Thyroid gland (tissue), 4 donors: Measurements from ENCODE around the gene AKR1C8. TPM values are rescaled to one million over a fixed set of nuclear protein-coding genes. Genes with fewer than 3 reads are reported as not detected.
"Not testable (repeated sequence)": the region's sequence is repeated elsewhere in the genome, so short reads cannot be mapped to it uniquely, and the experiment has no call there.

Experiments
- DNase-seq, 2 donors: peaks; one replicate each; pipeline ENCODE4 v3.0.0-alpha.2; 2019
- H3K27ac ChIP-seq, 3 donors: fragments of 200-600 bp; sonication (generic); 1 replicate in 2 of 3; 2 replicates in 1 of 3; pipeline ENCODE4 v1.5.1; 2016 to 2019; ENCODE audit warnings: mild to moderate bottlenecking in 1 of 3, moderate library complexity in 1 of 3
- H3K27me3 ChIP-seq: fragments of 200-600 bp; sonication (generic); one replicate; pipeline ENCODE4 v1.5.1; 2019
- H3K36me3 ChIP-seq, 2 donors: fragments of 200-600 bp; sonication (generic); one replicate each; pipeline ENCODE4 v1.5.1; 2016 to 2019
- H3K4me1 ChIP-seq, 2 donors: fragments of 200-600 bp; sonication (generic); one replicate each; pipeline ENCODE4 v1.5.1; 2017 to 2019
- H3K4me3 ChIP-seq, 3 donors: fragments of 200-600 bp; sonication (generic); replicated peaks in 1 of 3; 1 replicate in 2 of 3; 2 replicates in 1 of 3; pipeline ENCODE4 v1.5.1; 2016; ENCODE audit warnings: mild to moderate bottlenecking in 1 of 3
- H3K9me3 ChIP-seq: fragments of 200-600 bp; sonication (generic); one replicate; pipeline ENCODE4 v1.5.1; 2017
- POLR2A ChIP-seq, 2 donors: fragments of 450-650 bp; IDR thresholded peaks; one replicate each; pipeline ENCODE4 v1.6.1; 2017; ENCODE audit warnings: antibody characterized with exemption in 2 of 2, mild to moderate bottlenecking in 2 of 2, moderate library complexity in 1 of 2
- WGBS, 2 donors: methylation state at CpG; one replicate each; pipeline ENCODE4 v1.1.5; 2017; 5-methylcytosine and 5-hydroxymethylcytosine counted together
- intact Hi-C: fragments of 100-400 bp; cut with DNase I; formaldehyde crosslinking; loops from one replicate; pipeline ENCODE4 v1.15.1; 2023
- total RNA-seq, 4 donors: library from RNA; depleted of rRNA; stranded (reverse); fragments of >200 nt; gene quantifications; one replicate each; pipeline ENCODE4 v1.2.3, GENCODE V29; 2016
- TF ChIP-seq, protein P1 (sequence below), 6 experiments: fragments of 200-600 bp in 3 of 6; fragments of 450-650 bp in 3 of 6; sonication (generic) in 3 of 6; IDR thresholded peaks; one replicate each; pipeline ENCODE4 v1.5.1; 2016 to 2019; ENCODE audit warnings: antibody characterized with exemption in 6 of 6, mild to moderate bottlenecking in 2 of 6, inconsistent platforms in 1 of 6, moderate library complexity in 1 of 6

AKR1C8 gene
- total RNA-seq, 4 donors from 2014 or later: not detected

DNA sequence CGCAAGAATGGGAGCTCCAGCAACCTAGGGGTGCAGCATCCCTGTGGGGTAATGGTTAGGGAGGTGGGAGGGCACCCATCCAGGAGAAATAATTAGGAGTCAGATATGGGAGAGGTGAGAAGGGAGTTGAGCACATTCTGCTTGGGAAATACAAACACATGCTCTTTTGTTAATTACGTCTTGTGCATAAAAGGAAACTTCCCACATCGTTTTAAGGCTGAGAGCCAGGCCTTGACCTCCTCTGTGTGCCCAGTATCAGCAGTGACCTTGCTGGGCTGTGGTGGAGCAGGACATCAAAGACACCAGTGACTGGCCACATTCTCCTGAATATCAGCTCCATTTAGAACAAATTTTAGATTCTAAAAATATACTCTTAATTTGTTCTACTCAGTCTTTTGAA, 34.3 kb upstream of the AKR1C8 start:
- Histone ChIP-seq H3K4me3 (no peak overlapping the region), H3K4me1 (no peaks in the 10 kb centered on the region), H3K9me3 (no peaks in the 10 kb centered on the region), H3K36me3 (no peaks in the 10 kb centered on the region), H3K27ac (no peak overlapping the region), H3K27me3 (no peaks in the 10 kb centered on the region)
- DNase-seq: no peak
- 78 to 80% methylated on average over 3 of the region's 3 CpGs for WGBS, 2 donors
- intact Hi-C loops: no loop called here
- TF ChIP-seq, protein P1, sequence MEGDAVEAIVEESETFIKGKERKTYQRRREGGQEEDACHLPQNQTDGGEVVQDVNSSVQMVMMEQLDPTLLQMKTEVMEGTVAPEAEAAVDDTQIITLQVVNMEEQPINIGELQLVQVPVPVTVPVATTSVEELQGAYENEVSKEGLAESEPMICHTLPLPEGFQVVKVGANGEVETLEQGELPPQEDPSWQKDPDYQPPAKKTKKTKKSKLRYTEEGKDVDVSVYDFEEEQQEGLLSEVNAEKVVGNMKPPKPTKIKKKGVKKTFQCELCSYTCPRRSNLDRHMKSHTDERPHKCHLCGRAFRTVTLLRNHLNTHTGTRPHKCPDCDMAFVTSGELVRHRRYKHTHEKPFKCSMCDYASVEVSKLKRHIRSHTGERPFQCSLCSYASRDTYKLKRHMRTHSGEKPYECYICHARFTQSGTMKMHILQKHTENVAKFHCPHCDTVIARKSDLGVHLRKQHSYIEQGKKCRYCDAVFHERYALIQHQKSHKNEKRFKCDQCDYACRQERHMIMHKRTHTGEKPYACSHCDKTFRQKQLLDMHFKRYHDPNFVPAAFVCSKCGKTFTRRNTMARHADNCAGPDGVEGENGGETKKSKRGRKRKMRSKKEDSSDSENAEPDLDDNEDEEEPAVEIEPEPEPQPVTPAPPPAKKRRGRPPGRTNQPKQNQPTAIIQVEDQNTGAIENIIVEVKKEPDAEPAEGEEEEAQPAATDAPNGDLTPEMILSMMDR (IDR thresholded peaks at IDR 0.05): no peak
- TF ChIP-seq POLR2A (IDR thresholded peaks at IDR 0.05): no peak

GRCh38 chr10:5216801-5217200, 31.9 kb upstream of the AKR1C8 start:
- WGBS, 2 donors: 47 to 48% methylated on average over 2 of the region's 2 CpGs
- H3K27ac ChIP-seq: no peak overlapping the region
- H3K27me3 ChIP-seq: no peaks in the 10 kb centered on the region
- intact Hi-C loops: no loop called here
- H3K4me1 ChIP-seq: no peaks in the 10 kb centered on the region
- TF ChIP-seq, protein P1 (IDR thresholded peaks at IDR 0.05): no peak
- no peak for TF ChIP-seq POLR2A (IDR thresholded peaks at IDR 0.05)
- H3K4me3 ChIP-seq: no peak overlapping the region
- DNase-seq: no peak
- no peaks in the 10 kb centered on the region for H3K36me3 ChIP-seq
- no peaks in the 10 kb centered on the region for H3K9me3 ChIP-seq

DNA sequence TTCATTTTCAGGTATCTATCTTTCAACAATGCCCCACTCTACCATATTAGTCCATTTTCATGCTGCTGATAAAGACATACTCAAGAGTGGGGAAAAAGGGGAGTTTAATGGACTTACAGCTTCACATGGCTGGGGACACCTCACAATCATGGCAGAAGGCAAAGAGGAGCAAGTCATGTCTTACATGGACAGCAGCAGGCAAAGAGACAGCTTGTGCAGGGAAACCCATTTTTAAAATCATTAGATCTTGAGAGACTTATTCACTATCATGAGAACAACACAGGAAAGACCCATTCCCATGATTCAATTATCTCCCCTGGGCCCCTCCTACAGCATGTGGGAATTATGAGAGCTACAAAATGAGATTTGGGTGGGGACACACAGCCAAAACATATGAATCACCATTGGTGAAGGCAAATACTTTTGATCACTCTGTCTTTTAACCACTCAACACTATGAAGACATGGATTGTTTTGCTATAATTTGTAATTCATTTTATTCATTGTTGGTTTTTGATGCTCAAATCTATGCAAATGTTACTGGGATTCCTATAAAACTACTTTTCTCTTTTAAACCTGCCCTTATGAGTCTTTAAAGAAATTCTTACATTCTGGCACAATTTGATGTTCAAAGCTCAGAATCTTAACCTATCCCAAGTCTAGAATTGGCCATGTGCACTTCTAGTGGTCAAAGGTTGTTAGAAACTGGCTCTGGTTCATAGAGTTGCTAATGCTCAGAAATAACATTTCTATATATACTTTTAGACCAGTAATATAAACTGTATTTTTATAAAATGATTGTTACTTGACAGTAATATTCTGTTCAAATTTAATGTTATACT, 27.0 kb upstream of the AKR1C8 start:
- Histone ChIP-seq H3K27ac (no peak overlapping the region), H3K4me1 (no peaks in the 10 kb centered on the region), H3K36me3 (no peaks in the 10 kb centered on the region), H3K4me3 (no peak overlapping the region), H3K27me3 (no peaks in the 10 kb centered on the region), H3K9me3 (no peaks in the 10 kb centered on the region)
- intact Hi-C loops: no loop called here
- TF ChIP-seq POLR2A (IDR thresholded peaks at IDR 0.05): no peak
- TF ChIP-seq, protein P1 (IDR thresholded peaks at IDR 0.05): no peak
- DNase-seq: no peak

DNA sequence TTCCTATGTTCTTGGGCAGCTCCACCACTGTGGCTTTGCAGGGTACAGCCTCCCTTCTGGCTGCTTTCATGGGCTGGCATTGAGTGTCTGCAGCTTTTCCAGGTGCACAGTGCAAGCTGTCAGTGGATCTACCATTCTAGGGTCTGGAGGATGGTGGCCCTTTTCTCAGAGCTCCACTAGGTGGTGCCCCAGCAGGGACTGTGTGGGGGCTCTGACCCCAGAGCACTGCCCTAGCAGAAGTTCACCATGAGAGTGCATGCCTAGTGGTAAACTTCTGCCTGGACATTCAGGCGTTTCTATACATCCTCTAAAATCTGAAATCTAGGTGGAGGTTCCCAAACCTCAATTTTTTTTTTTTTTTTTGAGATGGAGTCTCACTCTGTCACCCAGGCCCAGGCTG, 25.3 kb upstream of the AKR1C8 start:
- H3K4me3 ChIP-seq, H3K4me1 ChIP-seq, H3K36me3 ChIP-seq, H3K9me3 ChIP-seq, H3K27me3 ChIP-seq, H3K27ac ChIP-seq, intact Hi-C loops, DNase-seq: not testable (repeated sequence)
- WGBS, 2 donors: 72 to 76% methylated on average over 1 of the region's 1 CpG

DNA sequence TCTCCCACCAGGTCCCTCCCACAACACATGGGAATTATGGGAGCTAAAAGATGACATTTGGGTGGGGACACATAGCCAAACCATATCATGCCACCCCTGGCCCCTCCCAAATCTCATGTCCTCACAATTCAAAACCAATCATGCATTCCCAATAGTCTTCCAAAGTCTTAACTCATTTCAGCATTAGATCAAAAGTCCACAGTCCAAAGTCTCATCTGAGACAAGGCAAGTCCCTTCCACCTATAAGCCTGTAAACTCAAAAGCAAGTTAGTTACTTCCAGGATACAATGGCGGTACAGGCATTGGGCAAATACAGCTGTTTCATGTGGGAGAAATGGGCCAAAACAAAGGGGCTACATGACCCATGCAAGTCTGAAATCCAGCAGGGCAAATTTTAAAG, 24.8 kb upstream of the AKR1C8 start:
- DNase-seq, intact Hi-C loops: not testable (repeated sequence)

DNA sequence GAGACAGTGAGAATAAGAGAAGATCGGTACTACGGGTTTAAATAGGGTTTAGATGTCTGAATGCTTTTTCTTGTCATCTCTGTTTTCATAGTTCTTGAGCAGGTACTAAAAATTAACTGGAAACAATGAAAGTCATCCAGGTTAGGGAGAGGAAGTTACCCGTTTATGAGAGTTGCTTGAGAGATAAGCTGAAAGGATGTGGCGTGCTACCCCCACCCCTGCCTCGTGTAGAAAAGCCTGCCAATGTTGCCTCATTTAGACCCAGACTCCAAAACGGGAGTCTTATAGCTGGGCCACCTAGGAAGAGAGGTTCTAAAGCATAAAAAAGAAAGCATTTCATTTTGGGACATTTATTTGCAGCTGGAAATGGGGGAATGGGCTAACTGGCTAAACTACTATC, 21.8 kb upstream of the AKR1C8 start:
- Histone ChIP-seq H3K36me3 (no peaks in the 10 kb centered on the region), H3K27ac (no peak overlapping the region), H3K9me3 (no peaks in the 10 kb centered on the region), H3K4me3 (no peak overlapping the region), H3K27me3 (no peaks in the 10 kb centered on the region), H3K4me1 (no peaks in the 10 kb centered on the region)
- WGBS, 2 donors: 68 to 70% methylated on average over 6 of the region's 6 CpGs
- TF ChIP-seq POLR2A (IDR thresholded peaks at IDR 0.05): no peak
- TF ChIP-seq, protein P1 (IDR thresholded peaks at IDR 0.05): no peak
- DNase-seq: no peak
- intact Hi-C loops: no loop called here

More for the DNA sequence above, 24.8 kb upstream of the AKR1C8 start:
- H3K4me1 ChIP-seq, H3K27me3 ChIP-seq, H3K36me3 ChIP-seq, H3K27ac ChIP-seq, H3K9me3 ChIP-seq, H3K4me3 ChIP-seq: not testable (repeated sequence)
- 100% methylated on average over 1 of the region's 1 CpG for WGBS, 2 donors
